Stomach (tissue), 4 donors: Measurements from ENCODE around the gene PROB1.

Experiments used
- EP300 ChIP-seq: sonication (generic); formaldehyde crosslinking; IDR thresholded peaks from one replicate; pipeline ENCODE4 v1.6.1; 2017; ENCODE audit warnings: antibody characterized with exemption
- POLR2A ChIP-seq, 4 donors: fragments of 450-650 bp; IDR thresholded peaks; one replicate each; pipeline ENCODE4 v1.6.1; 2016; ENCODE audit warnings: antibody characterized with exemption in 4 of 4, control low read depth in 2 of 4, mild to moderate bottlenecking in 1 of 4, moderate library complexity in 1 of 4
- POLR2AphosphoS5 ChIP-seq, 3 donors: sonication (generic); formaldehyde crosslinking; IDR thresholded peaks; one replicate each; pipeline ENCODE4 v1.6.1; 2016; ENCODE audit warnings: antibody characterized with exemption in 3 of 3
- TF ChIP-seq, protein P1 (sequence below), 7 experiments: fragments of 450-650 bp in 4 of 7; fragments of 200-600 bp in 3 of 7; sonication (generic) in 3 of 7; IDR thresholded peaks; one replicate each; pipeline ENCODE4 v1.5.1; 2016 to 2019; ENCODE audit warnings: antibody characterized with exemption in 7 of 7, control low read depth in 2 of 7, mild to moderate bottlenecking in 1 of 7

DNA sequence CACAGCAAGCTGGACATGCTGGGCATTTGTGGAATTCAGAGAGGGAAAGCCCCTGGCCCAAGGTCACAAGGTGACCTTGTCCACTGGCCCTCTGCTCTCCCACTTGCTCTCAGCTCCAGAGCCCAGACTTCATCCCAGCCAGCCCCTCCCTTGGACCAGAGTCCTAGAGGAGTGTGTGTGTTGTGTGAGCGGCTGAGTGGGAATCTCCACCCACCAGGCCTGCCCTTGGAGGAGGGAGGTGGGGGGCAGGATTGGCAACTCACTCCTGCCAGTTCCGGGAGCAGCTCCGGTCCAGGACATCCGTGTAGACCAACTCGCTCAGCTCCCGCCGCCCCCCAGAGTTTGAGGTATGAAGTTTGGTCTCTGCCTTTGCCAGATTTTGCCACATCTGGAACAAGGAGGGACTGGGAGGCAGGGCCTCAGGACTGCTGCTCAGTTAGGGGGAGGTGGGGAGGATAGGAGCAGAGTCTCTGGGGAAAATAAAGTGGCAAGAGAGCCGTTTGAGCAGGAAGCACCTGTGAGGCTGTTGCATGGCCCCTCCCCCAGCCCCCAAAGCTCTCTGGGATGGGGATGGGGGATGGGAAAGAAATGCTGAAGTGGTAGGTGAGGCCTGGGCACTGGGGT is 6.6 kb downstream of the PROB1 start:
- TF ChIP-seq POLR2A (IDR thresholded peaks at IDR 0.05) = no peak
- TF ChIP-seq, protein P1, sequence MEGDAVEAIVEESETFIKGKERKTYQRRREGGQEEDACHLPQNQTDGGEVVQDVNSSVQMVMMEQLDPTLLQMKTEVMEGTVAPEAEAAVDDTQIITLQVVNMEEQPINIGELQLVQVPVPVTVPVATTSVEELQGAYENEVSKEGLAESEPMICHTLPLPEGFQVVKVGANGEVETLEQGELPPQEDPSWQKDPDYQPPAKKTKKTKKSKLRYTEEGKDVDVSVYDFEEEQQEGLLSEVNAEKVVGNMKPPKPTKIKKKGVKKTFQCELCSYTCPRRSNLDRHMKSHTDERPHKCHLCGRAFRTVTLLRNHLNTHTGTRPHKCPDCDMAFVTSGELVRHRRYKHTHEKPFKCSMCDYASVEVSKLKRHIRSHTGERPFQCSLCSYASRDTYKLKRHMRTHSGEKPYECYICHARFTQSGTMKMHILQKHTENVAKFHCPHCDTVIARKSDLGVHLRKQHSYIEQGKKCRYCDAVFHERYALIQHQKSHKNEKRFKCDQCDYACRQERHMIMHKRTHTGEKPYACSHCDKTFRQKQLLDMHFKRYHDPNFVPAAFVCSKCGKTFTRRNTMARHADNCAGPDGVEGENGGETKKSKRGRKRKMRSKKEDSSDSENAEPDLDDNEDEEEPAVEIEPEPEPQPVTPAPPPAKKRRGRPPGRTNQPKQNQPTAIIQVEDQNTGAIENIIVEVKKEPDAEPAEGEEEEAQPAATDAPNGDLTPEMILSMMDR (IDR thresholded peaks at IDR 0.05) = no peak
- TF ChIP-seq POLR2AphosphoS5 (IDR thresholded peaks at IDR 0.05) = peak in 1 of 3 donors; percentile 45
- no peak for TF ChIP-seq EP300
